ENCODE data around the gene GSG1. TPM values are rescaled to one million over a fixed set of nuclear protein-coding genes. Genes with fewer than 3 reads are reported as not detected.
"Not testable (repeated sequence)": the region's sequence is repeated elsewhere in the genome, so short reads cannot be mapped to it uniquely, and the experiment has no call there.

Gene GSG1
- total RNA-seq, 1 donor from 2014 or later = not detected

DNA sequence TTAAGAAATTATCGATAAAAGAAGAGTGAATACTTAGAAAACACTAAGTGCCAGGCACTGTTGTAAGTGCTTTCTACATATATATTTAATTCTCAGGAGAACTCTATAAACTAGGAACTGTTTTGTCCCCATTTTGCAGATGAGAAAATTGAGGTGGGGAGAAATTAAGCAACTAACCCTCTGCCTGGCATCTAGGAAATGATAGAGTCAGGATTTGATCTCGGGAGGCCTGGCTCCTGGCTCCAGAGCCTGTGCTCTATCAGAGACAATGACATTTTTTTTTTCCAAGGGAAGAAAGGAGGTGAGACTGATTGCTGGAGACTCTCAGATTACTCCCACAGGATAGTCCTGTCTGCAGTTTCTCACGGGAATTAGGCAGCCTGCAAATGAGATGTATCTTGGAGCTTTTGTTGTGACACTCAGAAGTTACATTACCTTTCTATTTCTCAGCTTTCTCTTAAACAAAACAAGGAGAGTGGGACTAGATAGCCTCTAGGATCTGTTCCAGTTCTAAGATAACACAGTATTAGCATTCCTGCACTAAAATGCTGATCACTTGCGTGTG is 60.7 kb downstream of the GSG1 start:
- peaks cover 3% of the 10 kb centered on the region for H3K27me3 Mint-ChIP-seq (ENCODE audit: low read depth)
- no peaks in the 10 kb centered on the region for H3K36me3 Mint-ChIP-seq (ENCODE audit: low read depth)
- no peak overlapping the region for H3K4me3 Mint-ChIP-seq (ENCODE audit: unreplicated experiment)
- no peaks in the 10 kb centered on the region for H3K9me3 Mint-ChIP-seq (ENCODE audit: low read depth)
- TF ChIP-seq, protein P1, sequence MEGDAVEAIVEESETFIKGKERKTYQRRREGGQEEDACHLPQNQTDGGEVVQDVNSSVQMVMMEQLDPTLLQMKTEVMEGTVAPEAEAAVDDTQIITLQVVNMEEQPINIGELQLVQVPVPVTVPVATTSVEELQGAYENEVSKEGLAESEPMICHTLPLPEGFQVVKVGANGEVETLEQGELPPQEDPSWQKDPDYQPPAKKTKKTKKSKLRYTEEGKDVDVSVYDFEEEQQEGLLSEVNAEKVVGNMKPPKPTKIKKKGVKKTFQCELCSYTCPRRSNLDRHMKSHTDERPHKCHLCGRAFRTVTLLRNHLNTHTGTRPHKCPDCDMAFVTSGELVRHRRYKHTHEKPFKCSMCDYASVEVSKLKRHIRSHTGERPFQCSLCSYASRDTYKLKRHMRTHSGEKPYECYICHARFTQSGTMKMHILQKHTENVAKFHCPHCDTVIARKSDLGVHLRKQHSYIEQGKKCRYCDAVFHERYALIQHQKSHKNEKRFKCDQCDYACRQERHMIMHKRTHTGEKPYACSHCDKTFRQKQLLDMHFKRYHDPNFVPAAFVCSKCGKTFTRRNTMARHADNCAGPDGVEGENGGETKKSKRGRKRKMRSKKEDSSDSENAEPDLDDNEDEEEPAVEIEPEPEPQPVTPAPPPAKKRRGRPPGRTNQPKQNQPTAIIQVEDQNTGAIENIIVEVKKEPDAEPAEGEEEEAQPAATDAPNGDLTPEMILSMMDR (IDR thresholded peaks at IDR 0.05) = no peak
- peaks cover 28% of the 10 kb centered on the region for H3K4me1 Mint-ChIP-seq (ENCODE audit: low read depth)
- DNase-seq (ENCODE audit: low spot score) = no peak
- H3K27ac Mint-ChIP-seq (ENCODE audit: unreplicated experiment) = no peak overlapping the region

DNA sequence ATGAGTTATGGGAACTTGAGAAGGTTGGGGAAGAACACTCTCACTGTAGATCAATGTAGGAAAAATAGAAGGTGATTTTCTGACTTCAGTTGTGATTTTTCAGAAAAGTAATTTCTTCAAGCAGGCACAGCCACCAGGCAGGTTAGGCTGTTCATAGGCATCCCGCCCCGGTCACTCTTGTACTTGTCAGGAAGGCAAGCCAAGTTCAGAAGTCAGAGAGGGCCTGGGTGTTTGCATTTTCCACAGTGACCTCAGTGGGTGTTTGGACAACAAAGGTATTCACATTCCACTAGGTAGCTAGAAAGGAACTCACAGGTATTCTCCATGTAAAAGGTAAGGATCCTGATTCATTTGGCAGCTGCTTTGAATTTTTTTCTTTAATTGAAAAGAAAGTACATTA is 62.2 kb downstream of the GSG1 start:
- H3K27me3 Mint-ChIP-seq (ENCODE audit: low read depth) = peaks cover 3% of the 10 kb centered on the region

DNA sequence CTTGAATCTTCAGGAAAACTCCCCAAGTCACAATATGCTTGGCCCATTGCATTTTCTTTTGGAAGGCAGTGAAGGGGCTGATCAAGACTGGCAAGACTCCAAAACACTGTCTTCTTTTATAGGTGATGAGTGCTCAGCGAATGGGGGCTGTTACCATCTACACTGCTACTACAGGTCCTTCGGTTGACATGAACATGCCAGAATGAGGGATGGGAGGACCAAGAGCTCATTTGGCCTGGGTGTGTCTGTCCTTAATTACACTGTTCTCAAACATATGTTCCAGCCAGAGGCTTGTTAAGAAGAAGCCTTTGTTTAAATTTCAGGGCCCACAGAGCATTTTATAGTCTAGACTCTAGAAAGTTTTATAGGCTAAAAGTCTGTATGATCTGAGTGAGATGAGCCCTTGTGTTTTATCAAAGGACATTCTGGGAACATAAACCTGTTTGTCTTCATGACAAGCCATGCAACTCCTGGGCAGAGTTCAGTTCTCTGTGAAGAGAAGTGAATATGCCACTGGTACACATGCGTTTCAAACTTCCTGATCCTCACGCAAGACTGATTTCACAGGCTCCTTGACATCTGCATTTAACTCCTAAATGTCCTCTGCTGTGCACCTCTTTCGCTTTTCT is 64.0 kb downstream of the GSG1 start:
- H3K4me3 Mint-ChIP-seq (ENCODE audit: unreplicated experiment) = no peak overlapping the region
- no peaks in the 10 kb centered on the region for H3K9me3 Mint-ChIP-seq (ENCODE audit: low read depth)
- TF ChIP-seq, protein P1 (IDR thresholded peaks at IDR 0.05) = no peak
- peaks cover 3% of the 10 kb centered on the region for H3K27me3 Mint-ChIP-seq (ENCODE audit: low read depth)
- peaks cover 14% of the 10 kb centered on the region for H3K4me1 Mint-ChIP-seq (ENCODE audit: low read depth)
- H3K27ac Mint-ChIP-seq (ENCODE audit: unreplicated experiment) = no peak overlapping the region
- DNase-seq (ENCODE audit: low spot score) = no peak
- H3K36me3 Mint-ChIP-seq (ENCODE audit: low read depth) = no peaks in the 10 kb centered on the region

More for the DNA sequence above, 62.2 kb downstream of the GSG1 start:
- Mint-ChIP-seq H3K36me3 (ENCODE audit: low read depth) (no peaks in the 10 kb centered on the region), H3K4me3 (ENCODE audit: unreplicated experiment) (no peak overlapping the region), H3K4me1 (ENCODE audit: low read depth) (peaks cover 28% of the 10 kb centered on the region), H3K9me3 (ENCODE audit: low read depth) (no peaks in the 10 kb centered on the region), H3K27ac (ENCODE audit: unreplicated experiment) (no peak overlapping the region)
- no peak for DNase-seq (ENCODE audit: low spot score)
- TF ChIP-seq, protein P1 (IDR thresholded peaks at IDR 0.05) = no peak

DNA sequence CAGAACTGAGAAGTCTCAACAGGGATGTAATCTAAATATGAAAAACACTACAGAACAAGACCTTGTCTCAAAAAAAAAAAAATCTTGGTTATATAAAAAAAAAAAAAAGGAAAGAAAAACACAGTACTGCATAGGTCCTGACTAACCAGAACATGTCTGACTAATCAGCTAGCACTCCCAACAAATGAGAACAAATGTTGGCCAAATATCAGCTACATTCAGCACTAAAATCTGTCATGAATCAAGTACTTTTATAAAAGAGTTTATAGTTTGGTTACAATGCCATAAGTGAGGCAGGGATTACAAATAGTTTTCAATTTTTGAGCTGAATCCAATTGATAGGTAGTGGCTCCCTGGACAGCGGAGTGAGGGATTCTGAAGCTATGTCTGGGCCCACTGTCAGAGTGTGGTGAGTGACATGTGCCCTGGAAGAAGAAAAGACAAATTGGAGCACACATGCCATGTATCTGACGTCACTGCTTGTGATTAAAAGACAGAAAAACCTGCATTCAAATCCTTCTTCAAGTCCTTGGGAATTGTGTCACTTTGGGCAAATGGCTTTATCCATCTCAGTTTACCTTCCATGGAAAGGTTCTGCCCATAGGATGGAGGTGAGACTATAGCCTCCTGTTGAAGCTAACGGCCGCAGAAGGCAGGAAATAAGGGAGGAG is 64.8 kb downstream of the GSG1 start:
- H3K4me1 Mint-ChIP-seq (ENCODE audit: low read depth) = peaks cover 9% of the 10 kb centered on the region
- no peak overlapping the region for H3K4me3 Mint-ChIP-seq (ENCODE audit: unreplicated experiment)
- no peaks in the 10 kb centered on the region for H3K9me3 Mint-ChIP-seq (ENCODE audit: low read depth)
- no peaks in the 10 kb centered on the region for H3K36me3 Mint-ChIP-seq (ENCODE audit: low read depth)
- peak overlapping the region; percentile 62 for H3K27ac Mint-ChIP-seq (ENCODE audit: unreplicated experiment)
- no peak for DNase-seq (ENCODE audit: low spot score)
- TF ChIP-seq, protein P1 (IDR thresholded peaks at IDR 0.05) = no peak
- peaks cover 3% of the 10 kb centered on the region for H3K27me3 Mint-ChIP-seq (ENCODE audit: low read depth)

DNA sequence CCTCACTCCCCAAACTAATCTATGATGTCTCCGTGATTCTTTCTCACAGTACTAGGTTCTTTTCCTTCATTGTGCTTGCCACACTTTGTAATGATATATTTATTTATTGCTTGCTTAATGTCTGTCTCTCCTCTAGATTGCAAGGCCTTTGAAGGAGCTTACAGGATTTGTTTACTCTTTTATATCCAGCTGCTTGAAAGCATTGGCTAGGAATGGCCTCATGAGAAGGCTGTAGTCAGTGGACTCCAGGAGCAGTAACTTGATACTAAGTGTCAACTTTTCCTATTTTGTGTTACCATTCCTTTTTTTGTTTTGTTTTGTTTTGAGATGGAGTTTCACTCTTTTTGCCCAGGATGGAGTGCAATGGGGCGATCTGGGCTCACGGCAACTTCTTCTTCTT is 66.6 kb downstream of the GSG1 start:
- Mint-ChIP-seq H3K27me3 (ENCODE audit: low read depth) (peaks cover 3% of the 10 kb centered on the region), H3K9me3 (ENCODE audit: low read depth) (no peaks in the 10 kb centered on the region), H3K4me3 (ENCODE audit: unreplicated experiment) (no peak overlapping the region), H3K36me3 (ENCODE audit: low read depth) (no peaks in the 10 kb centered on the region), H3K4me1 (ENCODE audit: low read depth) (peaks cover 9% of the 10 kb centered on the region), H3K27ac (ENCODE audit: unreplicated experiment) (no peak overlapping the region)
- TF ChIP-seq, protein P1 (IDR thresholded peaks at IDR 0.05) = no peak
- no peak for DNase-seq (ENCODE audit: low spot score)

DNA sequence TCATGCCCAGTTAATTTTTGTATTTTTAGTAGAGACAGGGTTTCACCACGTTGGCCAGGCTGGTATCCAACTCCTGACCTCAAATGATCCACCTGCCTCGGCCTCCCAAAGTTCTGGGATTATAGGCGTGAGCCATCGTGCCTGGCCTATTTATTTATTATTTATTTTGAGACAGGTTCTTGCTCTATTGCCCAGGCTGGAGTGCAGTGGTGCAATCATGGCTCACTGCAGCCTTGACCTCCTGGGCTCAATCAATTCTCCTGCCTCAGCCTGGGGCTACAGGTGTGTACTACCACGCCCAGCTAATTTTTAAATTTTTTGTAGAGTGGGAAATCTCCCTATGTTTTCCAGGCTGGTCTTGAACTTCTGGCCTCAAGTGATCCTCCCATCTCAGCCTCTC is 68.1 kb downstream of the GSG1 start:
- not testable (repeated sequence) for DNase-seq (ENCODE audit: low spot score); H3K4me1 Mint-ChIP-seq (ENCODE audit: low read depth); H3K9me3 Mint-ChIP-seq (ENCODE audit: low read depth); H3K36me3 Mint-ChIP-seq (ENCODE audit: low read depth); H3K4me3 Mint-ChIP-seq (ENCODE audit: unreplicated experiment); H3K27ac Mint-ChIP-seq (ENCODE audit: unreplicated experiment); H3K27me3 Mint-ChIP-seq (ENCODE audit: low read depth)

Measured in chondrocyte (in vitro differentiated cells).